Breast epithelium (tissue), 4 donors: ENCODE data around the gene ZMIZ2. TPM values are rescaled to one million over a fixed set of nuclear protein-coding genes. Genes with fewer than 3 reads are reported as not detected.

Experiments used
- DNase-seq, 2 donors: peaks; one replicate each; pipeline ENCODE4 v3.0.0-alpha.2; 2019; ENCODE audit warnings: low spot score in 2 of 2
- H3K27ac ChIP-seq, 2 donors: fragments of 200-600 bp; sonication (generic) in 1 of 2; one replicate each; pipeline ENCODE4 v1.5.1; 2016 to 2019; ENCODE audit warnings: mild to moderate bottlenecking in 1 of 2
- H3K27me3 ChIP-seq, 2 donors: fragments of 200-600 bp; sonication (generic) in 1 of 2; one replicate each; pipeline versions ENCODE4 v1.5.1 to v1.6.0; 2017 to 2019; ENCODE audit warnings: control low read depth in 1 of 2, mild to moderate bottlenecking in 1 of 2
- H3K36me3 ChIP-seq: fragments of 200-600 bp; one replicate; pipeline ENCODE4 v1.5.1; 2019
- H3K4me1 ChIP-seq, 2 donors: fragments of 200-600 bp; sonication (generic); one replicate each; pipeline ENCODE4 v1.5.1; 2016 to 2019; ENCODE audit warnings: control low read depth in 1 of 2
- H3K4me3 ChIP-seq, 3 donors: fragments of 200-600 bp; sonication (generic); 1 replicate in 2 of 3; 2 replicates in 1 of 3; pipeline ENCODE4 v1.5.1; 2016 to 2019; ENCODE audit warnings: mild to moderate bottlenecking in 3 of 3, moderate library complexity in 2 of 3
- H3K9me3 ChIP-seq, 2 donors: fragments of 200-600 bp; sonication (generic) in 1 of 2; one replicate each; pipeline ENCODE4 v1.5.1; 2016 to 2019; ENCODE audit warnings: control low read depth in 1 of 2
- intact Hi-C: fragments of 100-400 bp; cut with DNase I; formaldehyde crosslinking; loops from one replicate; pipeline ENCODE4 v1.15.1; 2023; ENCODE audit warnings: low total_unique reads
- total RNA-seq, 3 donors: library from RNA; depleted of rRNA; stranded (reverse); fragments of >200 nt; gene quantifications; one replicate each; pipeline ENCODE4 v1.1.0, GENCODE V29; 2016
- TF ChIP-seq, protein P1 (sequence below), 3 donors: fragments of 450-650 bp; IDR thresholded peaks; one replicate each; pipeline ENCODE4 v1.5.1; 2016 to 2017; ENCODE audit warnings: antibody characterized with exemption in 3 of 3, mild to moderate bottlenecking in 3 of 3, moderate library complexity in 3 of 3

The ZMIZ2 gene
- total RNA-seq, 3 donors from 2014 or later: 12.5 to 30.1 (median 23.6) TPM

DNA sequence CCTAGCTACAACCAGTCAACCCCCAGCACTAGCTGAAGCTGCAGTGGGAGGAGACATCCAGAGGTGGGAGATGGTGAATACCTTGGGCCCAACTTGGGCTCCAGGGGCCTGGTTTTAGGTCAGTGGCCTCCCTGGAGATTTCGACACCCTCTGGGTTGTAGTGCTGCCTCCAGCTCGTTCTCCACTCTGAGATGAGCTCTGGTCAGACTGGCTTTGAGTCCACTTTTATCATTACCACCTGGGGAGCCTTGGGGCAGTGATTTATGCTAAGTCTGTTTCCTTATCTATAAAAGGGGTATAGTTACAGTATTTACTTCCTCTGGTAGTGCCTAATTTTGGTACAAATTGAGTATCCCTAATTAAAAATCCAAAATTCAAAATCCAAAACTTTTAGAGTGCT, 70.6 kb downstream of the ZMIZ2 start:
- intact Hi-C loops: no loop called here

More for the DNA sequence above, 70.6 kb downstream of the ZMIZ2 start:
- no peaks in the 10 kb centered on the region for H3K4me1 ChIP-seq
- no peaks in the 10 kb centered on the region for H3K27me3 ChIP-seq
- H3K9me3 ChIP-seq: no peaks in the 10 kb centered on the region
- TF ChIP-seq, protein P1, sequence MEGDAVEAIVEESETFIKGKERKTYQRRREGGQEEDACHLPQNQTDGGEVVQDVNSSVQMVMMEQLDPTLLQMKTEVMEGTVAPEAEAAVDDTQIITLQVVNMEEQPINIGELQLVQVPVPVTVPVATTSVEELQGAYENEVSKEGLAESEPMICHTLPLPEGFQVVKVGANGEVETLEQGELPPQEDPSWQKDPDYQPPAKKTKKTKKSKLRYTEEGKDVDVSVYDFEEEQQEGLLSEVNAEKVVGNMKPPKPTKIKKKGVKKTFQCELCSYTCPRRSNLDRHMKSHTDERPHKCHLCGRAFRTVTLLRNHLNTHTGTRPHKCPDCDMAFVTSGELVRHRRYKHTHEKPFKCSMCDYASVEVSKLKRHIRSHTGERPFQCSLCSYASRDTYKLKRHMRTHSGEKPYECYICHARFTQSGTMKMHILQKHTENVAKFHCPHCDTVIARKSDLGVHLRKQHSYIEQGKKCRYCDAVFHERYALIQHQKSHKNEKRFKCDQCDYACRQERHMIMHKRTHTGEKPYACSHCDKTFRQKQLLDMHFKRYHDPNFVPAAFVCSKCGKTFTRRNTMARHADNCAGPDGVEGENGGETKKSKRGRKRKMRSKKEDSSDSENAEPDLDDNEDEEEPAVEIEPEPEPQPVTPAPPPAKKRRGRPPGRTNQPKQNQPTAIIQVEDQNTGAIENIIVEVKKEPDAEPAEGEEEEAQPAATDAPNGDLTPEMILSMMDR (IDR thresholded peaks at IDR 0.05): no peak
- DNase-seq: no peak
- H3K36me3 ChIP-seq: no peaks in the 10 kb centered on the region
- no peak overlapping the region for H3K27ac ChIP-seq
- no peak overlapping the region for H3K4me3 ChIP-seq

Other genes with a start within 250 kb of the ZMIZ2 start
- gene NPC1L1, start 207.5 kb upstream of the ZMIZ2 start, total RNA-seq: under 1 TPM; 0.16 to 0.33 (median 0.29) TPM
- gene DDX56, start 174.9 kb upstream of the ZMIZ2 start, total RNA-seq: 10 to 100 TPM; 48.6 to 61.9 (median 61.8) TPM
- 100 to 1,000 TPM; 143 to 208 (median 171) TPM for gene TMED4, start 166.6 kb upstream of the ZMIZ2 start, total RNA-seq
- gene OGDH, start 142.2 kb upstream of the ZMIZ2 start, total RNA-seq: 10 to 100 TPM; 45.7 to 67.5 (median 46.2) TPM
- 1,000 to 10,000 TPM; 1,127 to 1,313 (median 1,259) TPM for gene PPIA, start 47.8 kb downstream of the ZMIZ2 start, total RNA-seq
- 100 to 1,000 TPM; 110 to 140 (median 115) TPM for gene H2AZ2, start 99.2 kb downstream of the ZMIZ2 start, total RNA-seq
- 10 to 100 TPM; 22.7 to 27.2 (median 24.9) TPM for gene PURB, start 136.7 kb downstream of the ZMIZ2 start, total RNA-seq
- 1 to 10 TPM; 2.0 to 2.9 (median 2.2) TPM for gene MYO1G, start 230.2 kb downstream of the ZMIZ2 start, total RNA-seq